ENCODE measurements around the gene CEP164.

CEP164 gene

DNA sequence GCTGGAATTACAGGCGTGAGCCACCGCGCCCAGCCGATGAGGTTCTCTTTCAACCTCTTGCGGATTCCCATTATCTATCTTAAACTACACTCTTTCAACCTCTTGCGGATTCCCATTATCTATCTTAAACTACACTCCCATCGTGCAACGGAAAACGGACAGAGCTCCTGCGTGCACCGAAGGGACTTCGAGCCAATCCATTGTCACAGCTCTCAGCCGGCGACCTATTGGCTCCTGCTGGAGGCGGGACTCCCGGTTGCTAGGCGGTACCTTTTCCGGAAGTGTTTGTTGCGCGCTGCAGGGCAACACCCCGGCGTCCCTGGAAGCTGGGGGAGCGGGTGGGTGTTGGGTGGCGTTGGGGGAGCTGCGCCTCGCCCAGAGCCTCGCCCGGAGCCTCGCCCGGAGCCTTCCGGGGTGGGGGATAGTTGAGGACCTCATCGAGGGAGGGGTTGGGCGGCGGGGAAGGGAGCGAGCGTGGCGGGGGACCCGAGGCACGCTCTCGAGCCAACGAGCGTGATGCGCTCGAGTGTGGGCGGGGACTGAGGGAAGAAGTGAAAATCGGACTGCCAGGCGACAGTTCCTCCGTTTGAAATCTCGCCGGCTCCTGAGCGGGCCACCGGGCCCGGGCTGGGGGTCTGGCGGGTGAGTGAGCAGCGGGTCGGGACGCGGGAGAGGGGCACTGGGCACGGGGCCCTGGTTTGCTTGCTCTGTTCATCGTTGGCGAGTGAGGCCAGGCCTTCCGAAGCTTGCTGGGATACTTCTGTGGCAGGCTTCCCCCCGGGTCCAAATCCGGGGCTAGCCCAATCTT, at the start of gene CEP164:
Gene CEP164, plus strand, starts transcription at position 288 of the 808 bp plus-strand sequence. CDS start 10,733 bp downstream, outside the sequence.
- Mint-ChIP-seq H3K4me1 (ENCODE audit: low read depth) (peaks cover 9% of the 10 kb centered on the region), H3K36me3 (ENCODE audit: low read depth) (peaks cover 5% of the 10 kb centered on the region), H3K27me3 (no peaks in the 10 kb centered on the region), H3K4me3 (no peak within 1 kb of the TSS), H3K27ac (no peak within 1 kb of the TSS), H3K9me3 (no peaks in the 10 kb centered on the region)
- peak; percentile 95 for DNase-seq

DNA sequence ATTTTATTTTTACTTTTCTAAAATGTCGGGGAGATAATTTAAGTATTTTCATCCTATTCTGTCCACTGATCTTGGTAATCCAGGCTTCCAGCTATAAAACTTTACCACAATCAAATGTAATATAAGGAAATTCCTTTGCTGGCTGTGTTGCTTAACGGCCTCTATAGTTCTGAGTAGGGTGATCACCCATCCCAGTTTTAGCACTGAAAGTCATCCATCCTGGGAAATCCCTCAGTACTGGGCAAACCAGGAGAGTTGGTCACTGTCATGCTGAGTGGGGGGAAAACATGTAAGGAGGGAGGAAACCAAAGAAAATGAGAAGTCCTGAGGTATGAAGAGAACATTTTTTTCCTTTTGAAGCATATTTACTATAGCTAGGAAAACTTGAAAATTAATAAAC, 49.3 kb upstream of the CEP164 start:
- DNase-seq: no peak
- Mint-ChIP-seq H3K36me3 (ENCODE audit: low read depth) (peaks cover 51% of the 10 kb centered on the region), H3K27ac (no peak overlapping the region), H3K4me1 (ENCODE audit: low read depth) (peaks cover 31% of the 10 kb centered on the region), H3K9me3 (no peaks in the 10 kb centered on the region), H3K27me3 (no peaks in the 10 kb centered on the region), H3K4me3 (no peak overlapping the region)

DNA sequence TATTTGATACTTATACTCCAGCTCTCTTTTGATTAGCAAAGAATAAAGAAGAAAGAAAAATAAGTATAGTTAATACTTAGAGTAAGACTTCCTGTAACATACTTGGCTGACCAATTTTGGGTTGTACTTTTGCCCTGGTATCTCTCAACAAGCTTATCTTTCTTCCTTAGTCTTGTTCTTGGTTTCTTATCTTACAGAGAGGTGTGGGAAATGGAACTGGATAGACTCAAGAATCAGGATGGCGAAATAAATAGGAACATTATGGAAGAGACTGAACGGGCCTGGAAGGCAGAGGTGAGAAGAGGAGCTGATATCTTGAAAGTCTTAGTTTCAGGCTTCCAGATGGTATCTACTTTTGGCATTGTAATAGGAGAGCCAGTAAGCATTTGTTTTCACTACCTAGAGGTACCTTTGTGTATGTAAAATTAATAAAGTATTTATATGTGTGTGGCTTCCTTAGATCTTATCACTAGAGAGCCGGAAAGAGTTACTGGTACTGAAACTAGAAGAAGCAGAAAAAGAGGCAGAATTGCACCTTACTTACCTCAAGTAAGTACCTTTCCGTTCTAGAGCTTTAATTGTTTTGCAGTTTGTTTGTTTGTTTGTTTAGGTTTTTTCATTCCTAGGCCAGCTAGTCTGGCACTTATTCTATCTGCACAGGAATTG, 47.8 kb upstream of the CEP164 start:
- Mint-ChIP-seq H3K4me3 (no peak overlapping the region), H3K27me3 (no peaks in the 10 kb centered on the region), H3K9me3 (no peaks in the 10 kb centered on the region), H3K4me1 (ENCODE audit: low read depth) (peaks cover 28% of the 10 kb centered on the region), H3K27ac (peak overlapping the region; percentile 86), H3K36me3 (ENCODE audit: low read depth) (peaks cover 55% of the 10 kb centered on the region)
- DNase-seq: no peak

- no peak overlapping the region for H3K27ac Mint-ChIP-seq
- peaks cover 58% of the 10 kb centered on the region for H3K36me3 Mint-ChIP-seq (ENCODE audit: low read depth)
These were observed 46.5 kb upstream of the CEP164 start for GRCh38 chr11:117281159-117281558.

DNA sequence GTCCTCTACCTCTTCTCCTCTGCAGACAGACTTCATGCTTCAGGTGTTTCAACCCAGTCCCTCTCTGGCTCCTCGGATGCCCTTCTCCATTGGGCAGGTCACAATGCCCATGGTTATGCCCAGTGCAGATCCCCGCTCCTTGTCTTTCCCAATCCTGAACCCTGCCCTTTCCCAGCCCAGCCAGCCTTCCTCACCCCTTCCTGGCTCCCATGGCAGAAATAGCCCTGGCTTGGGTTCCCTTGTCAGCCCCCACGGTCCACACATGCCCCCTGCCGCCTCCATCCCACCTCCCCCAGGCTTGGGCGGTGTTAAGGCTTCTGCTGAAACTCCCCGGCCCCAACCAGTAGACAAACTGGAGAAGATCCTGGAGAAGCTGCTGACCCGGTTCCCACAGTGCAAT, 45.8 kb upstream of the CEP164 start:
- no peaks in the 10 kb centered on the region for H3K9me3 Mint-ChIP-seq
- peaks cover 20% of the 10 kb centered on the region for H3K4me1 Mint-ChIP-seq (ENCODE audit: low read depth)
- no peak overlapping the region for H3K4me3 Mint-ChIP-seq
- no peaks in the 10 kb centered on the region for H3K27me3 Mint-ChIP-seq
- no peak for DNase-seq
- H3K27ac Mint-ChIP-seq: no peak overlapping the region
- H3K36me3 Mint-ChIP-seq (ENCODE audit: low read depth): peaks cover 63% of the 10 kb centered on the region

More at GRCh38 chr11:117281159-117281558, 46.5 kb upstream of the CEP164 start:
- no peak overlapping the region for H3K4me3 Mint-ChIP-seq
- no peaks in the 10 kb centered on the region for H3K9me3 Mint-ChIP-seq
- no peaks in the 10 kb centered on the region for H3K27me3 Mint-ChIP-seq
- H3K4me1 Mint-ChIP-seq (ENCODE audit: low read depth): peaks cover 20% of the 10 kb centered on the region
- DNase-seq: no peak

DNA sequence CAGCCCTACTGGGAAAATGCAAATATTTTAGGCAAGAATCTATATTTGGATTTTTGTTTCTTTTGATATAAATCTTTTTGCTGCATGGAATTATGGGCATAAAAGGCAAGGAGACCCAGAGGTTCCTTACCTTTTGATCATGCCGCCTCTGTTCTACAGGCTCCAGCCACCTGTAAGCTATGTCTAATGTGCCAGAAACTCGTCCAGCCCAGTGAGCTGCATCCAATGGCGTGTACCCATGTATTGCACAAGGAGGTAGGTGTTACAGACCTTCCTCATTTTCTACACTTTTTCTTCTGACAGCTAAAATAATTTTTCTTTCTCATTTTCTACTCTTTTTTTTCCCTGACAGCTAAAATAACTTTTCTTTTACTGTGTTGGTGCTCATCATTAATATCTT, 44.7 kb upstream of the CEP164 start:
- Mint-ChIP-seq H3K27ac (no peak overlapping the region), H3K4me3 (no peak overlapping the region), H3K36me3 (ENCODE audit: low read depth) (peaks cover 72% of the 10 kb centered on the region), H3K9me3 (no peaks in the 10 kb centered on the region), H3K27me3 (no peaks in the 10 kb centered on the region), H3K4me1 (ENCODE audit: low read depth) (peaks cover 20% of the 10 kb centered on the region)
- DNase-seq: no peak

DNA sequence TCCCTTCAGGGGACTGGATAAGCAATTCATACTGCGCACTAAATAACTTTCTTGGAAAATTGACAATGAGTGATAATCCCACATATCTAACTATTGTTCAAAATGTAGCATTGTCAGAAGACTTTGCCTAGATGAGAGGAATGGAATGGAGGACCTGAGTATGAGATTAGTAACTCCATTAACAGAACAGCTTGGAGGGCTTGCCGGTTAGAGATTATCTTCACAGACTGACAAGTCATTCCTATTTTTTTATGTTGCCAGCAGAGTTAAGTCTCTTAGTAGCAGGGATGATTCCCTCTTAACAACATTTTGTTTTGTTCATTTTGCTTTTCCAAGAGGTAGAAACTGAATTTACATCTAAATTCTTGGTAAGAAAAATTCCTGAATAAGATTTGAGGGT, 43.6 kb upstream of the CEP164 start:
- peaks cover 83% of the 10 kb centered on the region for H3K36me3 Mint-ChIP-seq (ENCODE audit: low read depth)

DNA sequence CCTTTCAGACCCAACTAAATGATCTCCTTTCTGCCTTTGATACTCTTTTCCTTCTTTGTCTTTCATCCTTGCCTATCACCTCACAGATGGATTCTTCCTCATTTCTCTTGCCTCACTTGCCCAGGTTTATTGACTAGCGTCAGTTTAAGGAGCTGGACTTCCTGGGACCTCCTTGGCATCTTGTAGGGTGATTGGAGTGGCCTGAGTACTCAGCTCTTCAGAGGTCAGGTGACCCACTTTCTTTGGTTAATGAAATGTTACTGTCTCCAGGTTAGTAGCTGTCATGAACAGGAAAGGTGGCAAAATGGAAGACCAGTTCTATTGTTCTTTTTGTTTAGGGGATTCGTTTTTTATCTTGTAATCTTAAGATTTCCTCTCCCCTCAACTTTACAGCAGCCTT, 41.1 kb upstream of the CEP164 start:
- no peak overlapping the region for H3K4me3 Mint-ChIP-seq
- H3K4me1 Mint-ChIP-seq (ENCODE audit: low read depth): no peaks in the 10 kb centered on the region
- H3K9me3 Mint-ChIP-seq: no peaks in the 10 kb centered on the region
- no peak for DNase-seq
- no peaks in the 10 kb centered on the region for H3K27me3 Mint-ChIP-seq
- no peak overlapping the region for H3K27ac Mint-ChIP-seq
- H3K36me3 Mint-ChIP-seq (ENCODE audit: low read depth): peaks cover 88% of the 10 kb centered on the region

More for the DNA sequence above, 43.6 kb upstream of the CEP164 start:
- H3K9me3 Mint-ChIP-seq: no peaks in the 10 kb centered on the region
- no peak overlapping the region for H3K27ac Mint-ChIP-seq
- no peaks in the 10 kb centered on the region for H3K27me3 Mint-ChIP-seq
- no peak overlapping the region for H3K4me3 Mint-ChIP-seq
- H3K4me1 Mint-ChIP-seq (ENCODE audit: low read depth): peaks cover 16% of the 10 kb centered on the region
- no peak for DNase-seq

DNA sequence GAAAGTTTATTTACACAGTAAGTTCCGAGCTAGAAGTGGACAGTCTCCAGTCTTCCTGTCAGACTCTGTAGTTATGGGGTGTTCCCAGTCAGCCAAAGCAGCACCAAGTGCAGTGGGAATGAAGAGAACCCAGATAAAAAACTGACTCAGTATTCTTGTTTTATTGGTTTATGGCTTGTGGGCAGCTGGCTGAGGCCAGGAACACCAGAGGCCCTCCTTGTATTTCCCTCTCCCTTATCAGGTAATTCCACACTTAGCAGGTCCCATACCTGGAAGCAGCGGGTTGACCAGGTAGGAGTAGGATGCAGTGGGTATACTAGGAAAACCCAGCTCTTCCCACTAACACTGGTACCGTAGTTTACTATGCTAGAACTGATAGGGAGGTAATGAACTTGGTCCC, 40.0 kb upstream of the CEP164 start:
- H3K4me1 Mint-ChIP-seq (ENCODE audit: low read depth): no peaks in the 10 kb centered on the region
- peaks cover 78% of the 10 kb centered on the region for H3K36me3 Mint-ChIP-seq (ENCODE audit: low read depth)
- H3K4me3 Mint-ChIP-seq: no peak overlapping the region
- no peaks in the 10 kb centered on the region for H3K9me3 Mint-ChIP-seq
- no peak for DNase-seq
- no peaks in the 10 kb centered on the region for H3K27me3 Mint-ChIP-seq
- H3K27ac Mint-ChIP-seq: no peak overlapping the region

DNA sequence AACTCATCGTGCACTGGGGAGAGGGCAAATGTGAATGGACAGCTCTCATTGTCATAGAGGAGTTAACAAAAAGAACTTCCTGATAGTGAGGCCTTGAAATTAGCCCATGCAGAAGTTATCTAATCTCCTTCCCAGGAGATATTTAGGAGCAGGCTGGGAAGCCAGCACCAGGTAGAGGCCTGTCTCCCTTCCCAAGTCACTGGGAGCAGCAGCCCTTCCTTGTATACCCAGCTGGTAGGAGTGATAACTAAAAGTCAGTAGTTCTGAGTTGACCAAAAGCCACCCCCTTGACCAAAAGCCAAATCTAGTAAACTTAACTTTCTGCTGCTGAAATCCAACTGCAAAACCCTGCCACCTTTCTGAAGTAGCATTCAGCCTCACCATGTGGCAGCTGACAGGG, 37.9 kb upstream of the CEP164 start:
- H3K4me1 Mint-ChIP-seq (ENCODE audit: low read depth): no peaks in the 10 kb centered on the region
- no peaks in the 10 kb centered on the region for H3K27me3 Mint-ChIP-seq
- no peak overlapping the region for H3K4me3 Mint-ChIP-seq
- DNase-seq: no peak
- H3K27ac Mint-ChIP-seq: no peak overlapping the region
- H3K9me3 Mint-ChIP-seq: no peaks in the 10 kb centered on the region
- peaks cover 68% of the 10 kb centered on the region for H3K36me3 Mint-ChIP-seq (ENCODE audit: low read depth)

- H3K27ac Mint-ChIP-seq: no peak within 1 kb of the TSS
- H3K4me3 Mint-ChIP-seq: no peak within 1 kb of the TSS
- no peaks in the 10 kb centered on the region for H3K9me3 Mint-ChIP-seq
- no peak for DNase-seq
- peaks cover 57% of the 10 kb centered on the region for H3K36me3 Mint-ChIP-seq (ENCODE audit: low read depth)
- H3K27me3 Mint-ChIP-seq: no peaks in the 10 kb centered on the region
- no peaks in the 10 kb centered on the region for H3K4me1 Mint-ChIP-seq (ENCODE audit: low read depth)
These were observed 36.8 kb upstream of the CEP164 start, which contains the start of gene BACE1-AS for GRCh38 chr11:117290809-117291396. TSS of gene BACE1-AS (plus strand) at chr11:117291346.

- no peaks in the 10 kb centered on the region for H3K27me3 Mint-ChIP-seq
- H3K27ac Mint-ChIP-seq: no peak overlapping the region
- no peak overlapping the region for H3K4me3 Mint-ChIP-seq
These were observed 35.0 kb upstream of the CEP164 start for GRCh38 chr11:117292616-117293015.

GRCh38 chr11:117295438-117296137, 32.1 kb upstream of the CEP164 start:
- no peak overlapping the region for H3K27ac Mint-ChIP-seq

More at GRCh38 chr11:117292616-117293015, 35.0 kb upstream of the CEP164 start:
- no peak for DNase-seq
- no peaks in the 10 kb centered on the region for H3K4me1 Mint-ChIP-seq (ENCODE audit: low read depth)
- no peaks in the 10 kb centered on the region for H3K9me3 Mint-ChIP-seq
- H3K36me3 Mint-ChIP-seq (ENCODE audit: low read depth): peaks cover 43% of the 10 kb centered on the region

GRCh38 chr11:117296881-117297280, 30.8 kb upstream of the CEP164 start:
- no peak for DNase-seq
- Mint-ChIP-seq H3K9me3 (no peaks in the 10 kb centered on the region), H3K4me3 (no peak overlapping the region), H3K27me3 (no peaks in the 10 kb centered on the region), H3K4me1 (ENCODE audit: low read depth) (peaks cover 4% of the 10 kb centered on the region), H3K36me3 (ENCODE audit: low read depth) (peaks cover 9% of the 10 kb centered on the region), H3K27ac (no peak overlapping the region)

More at GRCh38 chr11:117295438-117296137, 32.1 kb upstream of the CEP164 start:
- H3K36me3 Mint-ChIP-seq (ENCODE audit: low read depth): peaks cover 13% of the 10 kb centered on the region
- no peak for DNase-seq
- H3K9me3 Mint-ChIP-seq: no peaks in the 10 kb centered on the region
- no peak overlapping the region for H3K4me3 Mint-ChIP-seq
- H3K27me3 Mint-ChIP-seq: no peaks in the 10 kb centered on the region
- no peaks in the 10 kb centered on the region for H3K4me1 Mint-ChIP-seq (ENCODE audit: low read depth)

Measured in activated T-cell treated with anti-CD3 and anti-CD28 coated beads, Interleukin-2, amount 50 U/mL, for 24 hours (primary cell).